Erythroblast (primary cell): ENCODE data around the gene MYH7B.

Experiments
- DNase-seq, 2 experiments: peaks; one replicate each; lab custom pipeline; 2025; lab: John Stamatoyannopoulos, UW
- GATA1 ChIP-seq: IDR thresholded peaks from 2 replicates; pipeline ENCODE4 v1.6.1; 2011; ENCODE audit warnings: low read depth, mild to moderate bottlenecking, control low read depth, low read length, moderate library complexity
- POLR2A ChIP-seq: IDR thresholded peaks from 2 replicates; pipeline ENCODE4 v1.6.1; 2011; ENCODE audit warnings: mild to moderate bottlenecking, low read length

Gene MYH7B

DNA sequence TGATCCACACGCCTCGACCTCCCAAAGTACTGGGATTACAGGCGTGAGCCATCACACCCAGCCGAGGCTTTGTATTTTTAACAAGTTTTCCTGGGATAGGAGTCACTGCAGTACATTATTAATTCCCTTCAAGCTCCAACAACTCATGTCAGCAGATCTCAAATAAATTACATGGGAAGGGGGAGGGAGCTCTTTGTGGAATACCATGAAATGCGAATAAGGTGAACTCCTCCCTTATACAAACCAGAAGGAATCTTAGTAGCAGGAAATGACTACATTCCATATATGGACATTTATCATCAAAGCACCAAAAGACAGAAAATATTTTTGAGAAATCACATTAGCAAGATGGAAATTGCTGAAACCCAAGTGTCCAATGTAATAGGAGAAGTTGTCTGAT, 3.0 kb upstream of the MYH7B start:
- no peak for DNase-seq
- TF ChIP-seq GATA1 (no peak), POLR2A (no peak)

DNA sequence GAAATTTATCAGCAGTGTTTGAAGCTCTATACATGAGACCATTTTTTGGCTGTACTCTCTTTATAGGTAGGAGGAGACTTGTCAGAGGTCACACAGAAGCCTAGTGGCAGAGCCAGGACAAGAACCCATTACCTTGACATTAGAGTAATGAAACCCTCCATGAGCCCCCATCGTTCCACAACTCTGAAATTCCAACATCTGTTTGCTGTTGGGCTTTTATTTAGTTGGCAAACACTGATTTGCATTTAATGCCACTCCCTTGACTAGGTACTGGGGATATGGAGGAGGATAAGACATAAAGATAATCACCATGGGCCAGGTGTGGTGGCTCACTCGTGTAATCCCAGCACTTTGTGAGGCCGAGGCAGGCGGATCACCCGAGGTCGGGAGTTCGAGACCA, 1.7 kb upstream of the MYH7B start:
- no peak for TF ChIP-seq GATA1
- no peak for DNase-seq

DNA sequence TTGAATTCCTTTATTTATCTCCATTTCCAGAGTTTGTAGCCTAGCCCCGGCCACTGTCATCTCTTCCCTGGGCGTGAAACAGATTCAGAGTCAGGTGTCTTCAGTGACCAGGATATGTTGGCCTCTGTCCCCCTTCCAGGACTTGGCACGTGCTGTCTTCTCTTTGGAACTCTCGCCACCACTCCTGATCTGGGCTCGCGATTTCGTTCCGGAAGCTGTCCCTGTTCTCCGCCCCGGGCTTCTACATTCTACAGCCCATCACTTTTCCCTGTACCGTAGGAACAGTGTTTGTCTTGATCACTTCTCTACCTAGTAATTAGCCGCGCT, 801 bp upstream of the MYH7B start:
- TF ChIP-seq POLR2A (no peak), GATA1 (no peak)
- DNase-seq, result peak in 1 of 2 experiments; percentile 73

DNA sequence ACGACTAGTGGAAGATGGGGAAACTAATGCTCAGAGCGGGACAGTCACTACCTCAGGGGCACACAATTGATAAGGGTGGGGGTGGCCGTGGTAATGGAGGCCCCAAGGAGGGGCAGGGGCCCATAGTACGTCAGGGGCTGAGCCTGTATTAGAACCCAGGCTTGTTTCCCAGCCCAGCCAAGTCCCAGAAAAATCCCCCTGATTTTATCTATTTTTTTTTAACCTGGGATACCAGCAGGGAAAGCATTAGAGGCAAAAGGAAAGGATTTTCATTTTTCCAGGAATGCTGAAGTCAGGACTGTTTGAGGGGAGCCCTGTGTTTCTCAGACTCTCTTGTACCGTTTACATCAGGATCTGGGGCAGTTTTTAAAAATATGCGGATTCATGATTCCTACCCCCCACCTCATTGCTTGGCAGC, 382 bp downstream of the MYH7B start:
- DNase-seq, result no peak
- no peak for TF ChIP-seq GATA1
- TF ChIP-seq POLR2A, result no peak

DNA sequence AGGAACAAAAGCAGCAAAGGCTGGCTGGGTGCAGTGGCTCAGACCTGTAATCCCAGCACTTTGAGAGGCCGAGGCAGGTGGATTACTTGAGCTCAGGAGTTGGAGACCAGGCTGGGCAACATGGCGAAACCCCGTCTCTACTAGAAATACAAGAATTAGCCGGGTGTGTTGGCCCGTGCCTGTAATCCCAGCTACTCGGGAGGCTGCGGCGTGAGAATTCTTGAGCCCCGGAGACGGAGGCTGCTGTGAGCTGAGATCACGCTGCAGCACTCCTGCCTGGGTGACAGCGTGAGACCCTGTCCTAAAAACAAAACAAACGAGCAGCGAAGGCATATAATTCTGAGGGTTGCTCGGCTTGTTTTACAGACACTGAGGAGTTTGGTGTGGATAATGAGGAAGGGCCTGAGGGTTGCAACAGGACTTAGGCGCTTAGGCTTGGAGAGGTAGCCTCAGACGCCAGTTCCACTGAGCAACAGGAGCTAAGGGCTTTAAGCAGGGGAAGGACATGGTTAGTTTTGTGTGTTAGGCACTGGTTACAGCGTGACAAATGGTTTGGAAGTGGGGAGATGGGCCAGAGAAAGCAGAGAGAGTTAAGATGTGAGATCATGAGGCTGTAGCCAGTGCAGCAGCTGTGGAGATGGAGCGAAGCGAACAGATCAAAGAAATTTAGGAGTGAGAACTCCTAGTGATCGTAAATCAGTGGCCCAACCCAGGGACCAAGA, 1.2 kb downstream of the MYH7B start:
- no peak for TF ChIP-seq GATA1
- TF ChIP-seq POLR2A, result no peak
- DNase-seq, result no peak

DNA sequence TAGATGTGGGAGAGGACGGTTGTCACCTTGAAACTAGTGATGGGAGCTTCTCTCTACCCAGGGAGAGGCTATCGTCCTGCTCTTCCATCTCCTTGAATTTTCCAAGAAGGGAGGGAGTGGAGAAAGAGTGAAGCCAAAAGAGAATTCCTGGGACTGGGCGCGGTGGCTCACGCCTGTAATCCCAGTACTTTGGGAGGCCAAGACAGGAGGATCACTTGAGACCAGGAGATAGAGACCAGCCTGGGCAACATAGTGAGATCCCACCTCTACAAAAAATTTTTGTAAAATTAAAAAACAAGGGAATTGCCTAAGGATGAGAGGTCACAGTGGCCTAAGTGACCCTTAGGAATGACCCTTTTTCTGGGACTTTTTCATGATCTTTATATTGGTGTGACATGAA, 8.8 kb downstream of the MYH7B start:
- TF ChIP-seq GATA1 (no peak), POLR2A (no peak)
- no peak for DNase-seq

DNA sequence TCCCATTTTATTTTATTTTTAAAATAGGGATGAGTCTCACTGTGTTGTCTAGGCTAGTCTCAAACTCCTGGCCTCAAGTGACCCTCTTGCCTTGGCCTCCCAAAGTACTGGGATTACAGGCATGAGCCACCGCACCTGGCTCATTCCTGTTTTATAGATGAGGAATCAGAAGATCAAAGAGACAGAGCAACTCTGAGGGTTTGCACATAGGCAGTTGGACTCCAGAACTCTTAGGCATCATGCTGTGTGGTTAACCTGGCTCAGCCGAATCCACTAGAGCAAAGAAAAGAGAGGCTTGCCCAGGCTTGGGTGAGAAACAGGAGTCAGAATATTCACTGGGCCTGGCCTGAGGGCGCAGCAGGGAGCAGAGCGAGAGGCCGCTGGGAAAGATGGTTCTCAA, 9.4 kb downstream of the MYH7B start:
- TF ChIP-seq POLR2A, result no peak
- no peak for TF ChIP-seq GATA1

DNA sequence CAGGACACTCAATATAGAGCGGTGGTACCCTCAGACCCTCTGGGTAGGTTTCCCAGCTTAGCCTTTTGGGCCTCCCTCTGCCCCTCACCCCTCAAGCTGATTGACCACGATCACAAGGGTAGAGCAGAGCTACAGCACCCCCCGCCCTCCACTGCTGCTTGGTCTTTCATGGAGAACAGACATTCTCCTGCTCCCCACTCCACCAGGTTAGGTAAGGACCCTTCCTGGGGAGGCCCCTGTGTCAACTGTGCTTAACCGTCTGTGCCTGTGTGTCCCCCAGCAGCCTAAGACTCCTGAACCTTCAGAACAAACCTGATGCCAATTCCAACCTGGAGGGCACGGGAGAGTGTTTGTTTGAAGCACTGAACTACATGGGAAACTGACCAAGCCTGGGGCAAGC, 11.8 kb downstream of the MYH7B start:
- TF ChIP-seq POLR2A (no peak), GATA1 (no peak)
- DNase-seq, result no peak

More for the DNA sequence above, 9.4 kb downstream of the MYH7B start:
- no peak for DNase-seq

DNA sequence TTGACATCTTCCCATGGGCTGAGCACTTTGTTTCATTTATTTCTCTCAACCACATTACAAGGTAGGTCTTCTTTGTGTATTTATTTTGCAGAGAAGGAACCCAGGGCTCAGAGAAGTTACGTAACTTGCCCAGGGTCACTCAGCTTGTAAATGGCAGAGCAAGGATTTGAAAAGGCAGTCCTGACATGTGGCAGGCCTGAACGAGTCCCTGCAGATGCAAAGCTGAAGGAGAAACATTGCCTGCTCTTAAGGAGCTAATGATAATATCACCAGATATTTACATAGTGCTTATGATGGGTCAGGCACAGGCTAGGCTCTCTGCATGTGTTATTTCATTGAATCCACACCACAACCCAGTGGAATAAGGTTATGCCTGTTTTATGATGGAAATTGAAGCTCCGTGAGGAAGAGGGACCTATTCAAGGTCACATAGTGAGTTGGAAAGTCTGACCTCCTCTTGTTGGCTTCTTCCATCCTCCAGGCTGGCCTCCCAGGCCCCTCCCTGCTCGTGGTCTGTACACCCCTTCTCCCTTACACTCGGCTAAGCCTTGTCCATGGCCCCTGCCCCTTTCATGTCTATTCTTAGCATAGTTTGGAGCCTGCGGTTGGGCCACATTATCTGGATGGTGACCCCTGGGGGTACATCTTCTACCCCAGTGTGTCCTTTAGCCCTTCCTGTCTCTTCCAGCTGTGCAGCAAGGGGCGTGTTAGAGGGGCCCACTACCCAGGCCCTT, 12.5 kb downstream of the MYH7B start:
- DNase-seq, result no peak
- TF ChIP-seq GATA1 (no peak), POLR2A (no peak)

DNA sequence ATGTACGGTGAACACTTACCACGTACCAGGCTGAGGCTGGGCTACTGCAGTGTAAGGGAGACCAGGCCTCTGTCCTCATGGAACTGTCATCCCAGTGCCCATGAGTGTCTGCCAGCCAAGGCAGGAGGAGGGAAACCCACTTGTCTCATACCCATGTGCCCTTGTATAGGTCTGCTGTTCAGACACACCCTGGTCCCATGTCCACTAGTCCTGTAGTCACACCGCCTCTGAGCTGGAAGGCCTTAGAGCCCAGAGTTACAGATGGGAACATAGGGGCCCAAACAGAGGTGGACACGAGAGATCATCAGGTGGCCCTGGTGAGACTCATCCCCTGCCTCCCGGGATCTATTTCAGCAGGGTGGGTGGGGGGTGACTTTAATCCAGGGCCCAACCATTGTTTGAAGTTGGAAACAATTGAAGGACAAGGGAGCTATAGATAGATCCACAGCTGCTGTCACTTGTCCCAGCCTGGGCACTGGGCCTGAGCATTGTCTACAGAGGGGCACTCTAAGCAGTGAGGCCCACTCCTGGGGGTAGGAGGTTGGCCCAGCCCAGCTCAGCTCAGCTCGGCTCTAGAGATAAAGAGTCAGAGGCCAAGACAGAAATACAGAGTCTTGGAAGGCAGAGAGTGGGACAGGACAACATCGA, 14.6 kb downstream of the MYH7B start:
- TF ChIP-seq GATA1, result no peak
- TF ChIP-seq POLR2A, result no peak
- DNase-seq, result no peak

DNA sequence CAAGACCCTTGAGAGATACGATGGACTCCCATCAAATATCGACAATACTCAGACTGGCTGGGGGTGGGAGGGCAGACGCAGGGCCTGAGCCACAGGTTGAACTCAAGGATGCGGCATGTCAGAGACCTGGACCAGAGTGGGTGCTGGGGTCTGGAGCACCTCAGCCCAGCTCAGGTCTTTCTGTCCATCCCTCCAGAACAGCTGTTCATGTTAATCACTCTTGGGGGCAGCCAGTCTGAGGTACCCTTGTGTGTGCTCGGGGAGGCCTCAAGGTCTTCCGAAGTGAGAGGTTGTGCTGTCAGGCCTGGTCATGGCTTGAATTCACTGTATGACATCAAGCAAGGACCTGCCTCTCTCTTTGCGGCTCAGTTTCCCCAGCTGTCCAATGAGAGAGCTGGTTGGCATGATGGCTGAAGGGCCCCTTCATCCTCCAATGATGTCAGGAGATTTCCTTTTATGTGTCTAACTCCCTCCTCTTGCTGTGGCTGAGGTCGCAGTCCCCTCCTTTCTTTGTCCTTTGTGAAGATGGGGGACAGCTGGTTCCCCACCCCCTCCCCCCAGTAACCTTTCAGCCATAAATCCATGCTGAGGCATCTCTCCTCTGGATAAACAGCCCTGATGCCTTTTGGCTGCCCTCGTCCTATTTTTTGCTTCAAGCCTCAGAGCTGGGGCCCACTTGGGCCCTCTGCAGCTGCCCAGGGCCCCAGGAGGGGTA, 15.3 kb downstream of the MYH7B start:
- TF ChIP-seq POLR2A (no peak), GATA1 (no peak)
- DNase-seq, result no peak

DNA sequence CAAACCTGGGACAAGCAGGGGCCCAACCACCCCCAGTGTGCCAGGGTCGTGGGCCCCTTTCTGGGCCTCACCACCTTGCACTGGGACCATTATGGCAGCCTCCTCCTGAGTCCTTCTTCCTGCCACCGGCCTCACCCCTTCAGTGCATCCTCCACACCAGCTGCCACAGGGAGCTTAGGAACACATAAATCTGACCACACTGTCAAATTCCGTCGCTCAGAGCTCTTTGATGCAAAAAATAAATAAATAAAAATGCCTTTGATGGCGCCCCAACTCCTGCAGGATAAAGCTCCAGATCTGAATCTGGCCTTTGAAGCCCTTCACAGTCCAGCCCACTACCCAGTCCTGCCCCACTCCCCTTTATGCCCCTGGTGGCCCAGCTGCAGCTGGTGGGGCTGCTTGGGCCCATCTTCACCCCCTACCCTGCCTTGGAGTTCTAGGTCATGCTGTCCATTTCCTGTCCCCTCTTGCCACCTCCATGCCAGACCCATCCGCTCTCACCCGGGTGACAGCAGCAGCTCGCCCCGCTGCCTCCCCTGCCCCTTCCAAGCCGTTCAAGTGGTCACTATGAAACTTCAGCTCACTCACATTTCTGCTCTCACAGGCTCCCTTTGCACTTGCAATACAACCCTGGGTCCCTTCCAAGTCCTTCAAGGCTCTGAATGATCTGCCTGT, 16.0 kb downstream of the MYH7B start:
- DNase-seq, result no peak
- no peak for TF ChIP-seq POLR2A
- no peak for TF ChIP-seq GATA1

DNA sequence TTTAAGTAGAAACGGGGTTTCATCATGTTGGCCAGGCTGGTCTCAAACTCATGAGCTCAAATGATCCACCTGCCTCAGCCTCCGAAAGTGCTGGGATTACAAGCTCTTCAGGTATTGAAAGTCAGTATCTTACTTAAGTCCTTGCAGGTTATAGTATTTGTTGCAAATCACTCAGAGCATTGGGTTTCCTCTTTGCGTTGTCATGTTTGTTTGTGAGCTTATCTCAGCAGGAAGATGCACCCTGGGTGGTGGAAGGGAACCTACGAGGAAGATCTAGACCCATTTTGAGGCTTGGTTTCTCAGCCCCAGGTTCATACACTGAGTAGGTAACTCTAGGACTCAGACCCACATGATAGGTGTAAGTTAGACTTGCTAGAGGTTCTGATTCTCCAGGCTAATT, 18.6 kb downstream of the MYH7B start:
- DNase-seq, result peak; percentile 12 to 27
- no peak for TF ChIP-seq POLR2A
- no peak for TF ChIP-seq GATA1

DNA sequence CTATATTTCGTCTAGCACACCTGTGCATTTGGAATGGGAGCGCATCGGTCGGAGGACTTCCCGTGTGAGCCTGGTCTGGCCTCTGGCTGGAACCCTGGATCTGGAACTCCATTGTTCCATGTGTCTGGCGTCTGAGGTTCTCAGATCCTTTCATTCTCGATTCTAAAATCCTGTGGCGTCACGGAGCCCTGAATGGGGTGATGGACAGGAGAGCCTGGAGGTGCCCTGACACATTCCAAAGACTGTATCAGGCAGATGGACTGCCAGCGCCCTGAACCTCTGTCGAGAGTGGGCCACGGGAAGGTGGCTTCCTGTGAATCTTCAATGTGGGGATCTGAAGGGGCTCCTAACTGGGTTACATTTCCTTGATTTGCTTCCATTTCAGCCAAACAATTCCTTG, 20.6 kb downstream of the MYH7B start:
- no peak for DNase-seq
- TF ChIP-seq POLR2A (no peak), GATA1 (no peak)
